ENCODE results near the gene RELL1.

RELL1 gene

GRCh38 chr4:37631551-37631950 is 54.6 kb downstream of the RELL1 start:
- no peak for DNase-seq

GRCh38 chr4:37629713-37630112 is 56.5 kb downstream of the RELL1 start:
- no peak for DNase-seq

GRCh38 chr4:37628977-37629609 is 57.1 kb downstream of the RELL1 start:
- DNase-seq, result no peak

GRCh38 chr4:37627263-37627662 is 58.9 kb downstream of the RELL1 start:
- DNase-seq, result no peak

- DNase-seq, result no peak
Observed at GRCh38 chr4:37625499-37625898, 60.7 kb downstream of the RELL1 start.

GRCh38 chr4:37623940-37624339 is 62.2 kb downstream of the RELL1 start:
- no peak for DNase-seq

- DNase-seq, result no peak
Observed at GRCh38 chr4:37623125-37623524, 63.1 kb downstream of the RELL1 start.

- DNase-seq, result no peak
Observed at GRCh38 chr4:37620176-37620575, 66.0 kb downstream of the RELL1 start.

- DNase-seq, result no peak
Observed at GRCh38 chr4:37615720-37616063, 70.5 kb downstream of the RELL1 start.

GRCh38 chr4:37615059-37615719 is 71.0 kb downstream of the RELL1 start:
- no peak for DNase-seq

- no peak for DNase-seq
Observed at GRCh38 chr4:37612811-37613210, 73.4 kb downstream of the RELL1 start.

- no peak for DNase-seq
Observed at GRCh38 chr4:37609626-37610025, 76.5 kb downstream of the RELL1 start.

- DNase-seq, result no peak
Observed at GRCh38 chr4:37607018-37607417, 79.2 kb downstream of the RELL1 start.

- no peak for DNase-seq
Observed at GRCh38 chr4:37605843-37606565, 80.2 kb downstream of the RELL1 start.

- DNase-seq, result no peak
Observed at GRCh38 chr4:37604461-37604860, 81.7 kb downstream of the RELL1 start.

- DNase-seq, result no peak
Observed at GRCh38 chr4:37603711-37604110, 82.5 kb downstream of the RELL1 start.

GRCh38 chr4:37603070-37603468 is 83.1 kb downstream of the RELL1 start:
- peak; percentile 82 for DNase-seq

GRCh38 chr4:37602454-37603069 is 83.6 kb downstream of the RELL1 start:
- no peak for DNase-seq

- no peak for DNase-seq
Observed at GRCh38 chr4:37601531-37601930, 84.6 kb downstream of the RELL1 start.

GRCh38 chr4:37599092-37599790 is 86.9 kb downstream of the RELL1 start:
- DNase-seq, result no peak

- DNase-seq, result no peak
Observed at GRCh38 chr4:37597034-37597433, 89.1 kb downstream of the RELL1 start.

- DNase-seq, result no peak
Observed at GRCh38 chr4:37595875-37596680, 90.1 kb downstream of the RELL1 start.
